H1 (cell line): Measurements from ENCODE around the gene GFPT1.

Experiments
- BRCA1 ChIP-seq: IDR thresholded peaks from 2 replicates; pipeline ENCODE4 v1.6.1; 2012; ENCODE audit warnings: low read depth, low read length, improper control_type of control experiment
- CBX5 ChIP-seq: fragments of 300-800, 300-1000 bp; sonication (generic); IDR thresholded peaks from 2 replicates; pipeline ENCODE4 v1.7.1; 2016; ENCODE audit warnings: antibody characterized with exemption, low read length, low read depth
- CTBP2 ChIP-seq: IDR thresholded peaks from 2 replicates; pipeline ENCODE4 v1.7.0; 2011; ENCODE audit warnings: borderline replicate concordance, mild to moderate bottlenecking, moderate library complexity, mixed read lengths, low read length; ENCODE audit not compliant: insufficient read depth, insufficient read length
- CTCF ChIP-seq, 3 experiments: IDR thresholded peaks; 1 replicate in 2 of 3; 2 replicates in 1 of 3; pipeline versions ENCODE4 v1.5.1 to v1.6.1; 2011; ENCODE audit warnings: low read length in 3 of 3, mild to moderate bottlenecking in 3 of 3, inconsistent platforms in 2 of 3, low read depth in 1 of 3, moderate library complexity in 1 of 3; ENCODE audit not compliant: insufficient read depth in 1 of 3; ENCODE audit errors: control extremely low read depth in 1 of 3
- EGR1 ChIP-seq: IDR thresholded peaks from 2 replicates; pipeline ENCODE4 v1.6.1; 2011; ENCODE audit warnings: low read depth, low read length, borderline replicate concordance
- EP300 ChIP-seq, 2 experiments: IDR thresholded peaks; 1 replicate in 1 of 2; 2 replicates in 1 of 2; pipeline ENCODE4 v1.6.1; 2011 to 2012; ENCODE audit warnings: low read depth in 2 of 2, low read length in 2 of 2, mild to moderate bottlenecking in 2 of 2, borderline replicate concordance in 1 of 2, inconsistent platforms in 1 of 2, moderate library complexity in 1 of 2
- HDAC2 ChIP-seq, 2 experiments: fragments of 300-600 bp in 1 of 2; sonication (generic) in 1 of 2; IDR thresholded peaks; 2 replicates each; pipeline ENCODE4 v1.6.1; 2011 to 2012; ENCODE audit warnings: low read depth in 2 of 2, low read length in 2 of 2, mild to moderate bottlenecking in 2 of 2, moderate library complexity in 2 of 2, borderline replicate concordance in 1 of 2, inconsistent platforms in 1 of 2
- NRF1 ChIP-seq: IDR thresholded peaks from 2 replicates; pipeline ENCODE4 v1.6.1; 2011; ENCODE audit warnings: mild to moderate bottlenecking, low read depth, low read length, improper control_type of control experiment
- POLR2A ChIP-seq, 2 experiments: IDR thresholded peaks; 1 replicate in 1 of 2; 2 replicates in 1 of 2; pipeline ENCODE4 v1.6.1; 2011; ENCODE audit warnings: low read depth in 2 of 2, low read length in 2 of 2, mild to moderate bottlenecking in 2 of 2; ENCODE audit errors: control extremely low read depth in 1 of 2
- SAP30 ChIP-seq: fragments of 300-600 bp; sonication (generic); IDR thresholded peaks from 2 replicates; pipeline ENCODE4 v1.7.1; 2012; ENCODE audit warnings: low read length, moderate library complexity, mild to moderate bottlenecking, inconsistent platforms; ENCODE audit not compliant: insufficient read depth, insufficient replicate concordance
- TBP ChIP-seq: IDR thresholded peaks from 2 replicates; pipeline ENCODE4 v1.6.1; 2011; ENCODE audit warnings: low read depth, low read length, improper control_type of control experiment
- ZNF274 ChIP-seq: IDR thresholded peaks from 2 replicates; pipeline ENCODE4 v1.7.0; 2012; ENCODE audit warnings: low read length, borderline replicate concordance; ENCODE audit errors: extremely low read depth

- TF ChIP-seq HDAC2 (IDR thresholded peaks at IDR 0.05; ENCODE audit: borderline replicate concordance in 1 of 2, low read depth in 2 of 2, low read length in 2 of 2) = no peak
- no peak for TF ChIP-seq POLR2A (IDR thresholded peaks at IDR 0.05; ENCODE audit: control extremely low read depth in 1 of 2, low read depth in 2 of 2, low read length in 2 of 2)
- TF ChIP-seq CTCF (IDR thresholded peaks at IDR 0.05; ENCODE audit: control extremely low read depth in 1 of 3, insufficient read depth in 1 of 3, low read depth in 1 of 3, low read length in 3 of 3) = no peak
- TF ChIP-seq EGR1 = no peak
- TF ChIP-seq TBP = no peak
- no peak for TF ChIP-seq CBX5
- no peak for TF ChIP-seq EP300 (IDR thresholded peaks at IDR 0.05; ENCODE audit: borderline replicate concordance in 1 of 2, low read depth in 2 of 2, low read length in 2 of 2)
- no peak for TF ChIP-seq NRF1
- TF ChIP-seq BRCA1 = no peak
- TF ChIP-seq ZNF274 = no peak
- no peak for TF ChIP-seq CTBP2
- TF ChIP-seq SAP30 = no peak
Measured at GRCh38 chr2:69429491-69430183, 42.6 kb upstream of the GFPT1 start.
